Measurements from ENCODE around the gene ZBTB38. TPM values are rescaled to one million over a fixed set of nuclear protein-coding genes. Genes with fewer than 3 reads are reported as not detected.

ZBTB38 gene
- total and polyA plus RNA-seq, 2 experiments from 2014 or later: 8.7 to 11.5 TPM

DNA sequence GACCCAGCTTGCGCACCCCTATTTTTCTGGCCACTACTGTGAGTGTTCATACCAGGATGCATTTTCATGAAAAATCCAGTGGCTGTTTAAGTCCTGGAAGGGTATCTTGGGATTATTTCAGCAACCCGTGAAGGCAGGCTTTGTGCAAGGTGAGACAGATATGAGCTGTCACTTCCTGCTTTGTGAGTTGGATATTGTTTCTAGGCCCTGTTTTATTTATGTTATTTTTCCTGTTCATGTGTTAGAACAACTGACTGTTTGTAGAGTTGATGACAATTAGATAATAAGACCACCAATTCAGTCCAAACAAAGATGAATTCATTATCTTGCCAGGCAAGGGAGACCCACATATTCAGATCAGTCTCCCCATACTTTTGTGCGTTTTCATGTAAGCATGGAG is 42.5 kb downstream of the ZBTB38 start (continued):
- TF ChIP-seq JUNB (IDR thresholded peaks at IDR 0.05; ENCODE audit: unreplicated experiment) (no peak), EZH2phosphoT487 (IDR thresholded peaks at IDR 0.05; ENCODE audit: unreplicated experiment) (no peak), CREB1 (CRISPR knock-in tag; IDR thresholded peaks at IDR 0.05; ENCODE audit: low read depth) (no peak), ZNF114 (CRISPR knock-in tag; IDR thresholded peaks at IDR 0.05) (no peak)

GRCh38 chr3:141411251-141411771 is 43.0 kb downstream of the ZBTB38 start:
- H3K79me2 ChIP-seq (replicated peaks; ENCODE audit: insufficient read depth): no peaks in the 10 kb centered on the region
- ATAC-seq: no peak
- peaks cover 19% of the 10 kb centered on the region; the same call in 2 of the 3 replicates for H3K4me1 Mint-ChIP-seq
- TF ChIP-seq EZH2 (IDR thresholded peaks at IDR 0.05; ENCODE audit: low read depth, unreplicated experiment) (no peak), CREB1 (CRISPR knock-in tag; IDR thresholded peaks at IDR 0.05; ENCODE audit: low read depth) (no peak), NANOG (IDR thresholded peaks at IDR 0.05; ENCODE audit: borderline replicate concordance) (no peak), ZNF331 (CRISPR knock-in tag; IDR thresholded peaks at IDR 0.05; ENCODE audit: low read depth) (no peak), POLR2AphosphoS5 (IDR thresholded peaks at IDR 0.05; ENCODE audit: low read depth) (no peak), JUNB (IDR thresholded peaks at IDR 0.05; ENCODE audit: unreplicated experiment) (no peak), EZH2phosphoT487 (IDR thresholded peaks at IDR 0.05; ENCODE audit: unreplicated experiment) (no peak), ZNF114 (CRISPR knock-in tag; IDR thresholded peaks at IDR 0.05) (no peak), REST (IDR thresholded peaks at IDR 0.05; ENCODE audit: unreplicated experiment) (no peak), ZNF462 (CRISPR knock-in tag; IDR thresholded peaks at IDR 0.05) (no peak), ETS1 (IDR thresholded peaks at IDR 0.05) (no peak), STAT1 (IDR thresholded peaks at IDR 0.05; ENCODE audit: unreplicated experiment) (no peak)

More at GRCh38 chr3:141411251-141411771, 43.0 kb downstream of the ZBTB38 start:
- Mint-ChIP-seq H3K9me3 (no peaks in the 10 kb centered on the region), H3K27me3 (ENCODE audit: insufficient read depth, low read depth, poor library complexity) (peaks cover 9% of the 10 kb centered on the region), H3K4me3 (no peak overlapping the region), H3K27ac (no peak overlapping the region), H3K36me3 (ENCODE audit: low read depth) (no peaks in the 10 kb centered on the region)
- Histone ChIP-seq H3K4me3 (no peak overlapping the region), H3K4me1 (ENCODE audit: insufficient read depth) (peaks cover 16% of the 10 kb centered on the region; the same call in 1 of the 2 replicates), H3K27me3 (ENCODE audit: insufficient read depth) (peaks cover 27% of the 10 kb centered on the region; the same call in 1 of the 2 replicates), H3K4me2 (no peak overlapping the region), H3K36me3 (ENCODE audit: insufficient read depth) (no peaks in the 10 kb centered on the region), H3K9me2 (ENCODE audit: insufficient read depth) (peaks cover 4% of the 10 kb centered on the region; the same call in 1 of the 2 replicates), H2AFZ (no peak overlapping the region), H4K20me1 (replicated peaks; ENCODE audit: insufficient read depth) (no peaks in the 10 kb centered on the region), H3K27ac (ENCODE audit: low read depth) (no peak overlapping the region), H3F3A (replicated peaks; ENCODE audit: low read depth) (no peaks in the 10 kb centered on the region)
- DNase-seq (ENCODE audit: low spot score): no peak

All from GM23338 (cell line).